ENCODE data around the gene RND2. TPM values are rescaled to one million over a fixed set of nuclear protein-coding genes. Genes with fewer than 3 reads are reported as not detected.
"Not testable (repeated sequence)": the region's sequence is repeated elsewhere in the genome, so short reads cannot be mapped to it uniquely, and the experiment has no call there.

Gene RND2, protein sequence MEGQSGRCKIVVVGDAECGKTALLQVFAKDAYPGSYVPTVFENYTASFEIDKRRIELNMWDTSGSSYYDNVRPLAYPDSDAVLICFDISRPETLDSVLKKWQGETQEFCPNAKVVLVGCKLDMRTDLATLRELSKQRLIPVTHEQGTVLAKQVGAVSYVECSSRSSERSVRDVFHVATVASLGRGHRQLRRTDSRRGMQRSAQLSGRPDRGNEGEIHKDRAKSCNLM
- total RNA-seq (1.6 TPM), polyA plus RNA-seq (1.5 TPM)

DNA sequence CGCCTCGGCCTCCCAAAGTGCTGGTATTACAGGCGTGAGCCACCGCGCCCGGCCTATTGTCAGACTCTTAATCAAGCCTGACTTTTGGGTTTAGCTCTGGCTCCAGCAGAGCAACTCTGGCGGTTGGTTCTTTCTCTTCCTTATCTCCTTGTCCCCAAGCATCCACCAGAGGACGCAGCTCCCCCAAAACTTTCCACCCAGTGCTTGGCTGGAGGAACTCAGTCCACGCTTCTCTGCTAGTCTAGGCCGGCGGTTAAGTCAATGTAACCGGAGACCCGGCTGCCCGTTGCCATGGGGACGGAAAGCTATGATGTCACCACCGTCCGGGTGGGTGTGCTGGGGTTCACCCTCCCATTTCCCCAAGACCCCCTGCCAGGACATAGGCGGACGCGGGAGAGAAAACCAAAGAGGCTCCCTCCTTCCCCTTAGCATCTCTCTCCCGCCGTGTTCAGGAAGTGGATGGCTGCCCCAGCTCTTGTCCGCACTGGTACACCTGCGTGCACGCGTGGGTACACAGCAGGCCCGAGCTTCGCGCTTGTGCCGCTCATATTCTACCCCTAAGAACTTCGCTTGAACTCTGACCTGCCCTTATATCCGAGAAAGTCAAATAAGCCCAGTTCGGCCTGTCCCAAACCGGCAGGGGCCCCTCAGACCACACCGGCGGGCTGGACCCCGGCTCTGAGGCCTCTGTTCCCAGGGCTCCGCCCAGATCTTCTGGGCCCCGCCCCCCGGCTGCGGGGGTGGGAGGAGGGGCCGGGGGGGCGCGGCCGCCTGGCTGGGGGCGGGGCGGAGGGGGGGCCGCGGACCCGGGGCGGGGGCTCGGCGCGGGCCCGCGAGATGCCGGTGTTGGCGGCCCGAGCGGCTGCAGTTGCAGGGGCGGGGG, at the start of gene RND2:
Gene RND2, plus strand, starts transcription at position 825 of the 883 bp plus-strand sequence. CDS start 117 bp downstream, outside the sequence.
- H3K27ac ChIP-seq (ENCODE audit: low read depth), result peak within 1 kb of the TSS; percentile 27
- no peaks in the 10 kb centered on the region for H3K36me3 ChIP-seq (ENCODE audit: insufficient read depth)
- DNase-seq (ENCODE audit: extremely low spot score), result peak; percentile 93
- H3K4me3 ChIP-seq (ENCODE audit: low read depth, low read length), result peak within 1 kb of the TSS; percentile 32
- WGBS, result under 1% methylated on average over 61 of the region's 61 CpGs
- H3K4me1 ChIP-seq (ENCODE audit: insufficient read depth), result peaks cover 1% of the 10 kb centered on the region

DNA sequence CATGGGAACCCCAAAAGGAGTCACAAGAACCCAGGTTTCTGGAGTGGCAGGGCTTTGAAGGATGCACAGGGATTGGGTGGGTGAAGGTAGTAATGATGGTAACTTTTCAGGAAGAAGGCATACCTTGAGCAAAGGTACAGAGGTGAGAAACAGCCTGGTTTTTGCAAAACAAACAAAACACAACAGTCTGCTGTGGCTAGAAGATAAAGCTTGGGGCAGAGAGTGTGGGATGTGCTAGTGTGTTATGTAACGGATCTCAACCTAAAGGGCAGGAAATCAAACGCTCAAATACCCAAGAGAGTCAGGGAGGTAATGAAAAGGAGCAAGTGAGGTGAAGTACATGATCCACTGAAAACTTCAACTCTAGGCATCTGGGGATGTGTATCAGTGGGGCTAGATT, 49.8 kb upstream of the RND2 start:
- no peaks in the 10 kb centered on the region for H3K36me3 ChIP-seq (ENCODE audit: insufficient read depth)
- H3K4me3 ChIP-seq (ENCODE audit: low read depth, low read length), result no peak overlapping the region
- WGBS, result 62% methylated on average over 2 of the region's 2 CpGs
- no peak for DNase-seq (ENCODE audit: extremely low spot score)
- no peaks in the 10 kb centered on the region for H3K4me1 ChIP-seq (ENCODE audit: insufficient read depth)
- H3K27ac ChIP-seq (ENCODE audit: low read depth), result no peak overlapping the region

GRCh38 chr17:42975701-42976100, 49.3 kb upstream of the RND2 start:
- H3K4me3 ChIP-seq (ENCODE audit: low read depth, low read length); H3K27ac ChIP-seq (ENCODE audit: low read depth); DNase-seq (ENCODE audit: extremely low spot score); H3K36me3 ChIP-seq (ENCODE audit: insufficient read depth); H3K4me1 ChIP-seq (ENCODE audit: insufficient read depth): not testable (repeated sequence)
- 85% methylated on average over 16 of the region's 16 CpGs for WGBS

- peak within 1 kb of the TSS; percentile 70 for H3K27ac ChIP-seq (ENCODE audit: low read depth)
- DNase-seq (ENCODE audit: extremely low spot score), result no peak
- H3K4me3 ChIP-seq (ENCODE audit: low read depth, low read length), result peak within 1 kb of the TSS; percentile 92
- H3K4me1 ChIP-seq (ENCODE audit: insufficient read depth), result no peaks in the 10 kb centered on the region
- 32% methylated on average over 21 of the region's 21 CpGs for WGBS
- H3K36me3 ChIP-seq (ENCODE audit: insufficient read depth), result no peaks in the 10 kb centered on the region
Observed at GRCh38 chr17:42979511-42980273, 45.3 kb upstream of the RND2 start, which contains the start of gene PTGES3L. PTGES3L (minus strand) TSS chr17:42980080; CDS start chr17:42980053, 27 bp downstream.

- H3K4me1 ChIP-seq (ENCODE audit: insufficient read depth), result no peaks in the 10 kb centered on the region
- under 1% methylated on average over 39 of the region's 39 CpGs for WGBS
- peak; percentile 66 for DNase-seq (ENCODE audit: extremely low spot score)
- H3K27ac ChIP-seq (ENCODE audit: low read depth), result peak within 1 kb of the TSS; percentile 70
- H3K4me3 ChIP-seq (ENCODE audit: low read depth, low read length), result peak within 1 kb of the TSS; percentile 92
- no peaks in the 10 kb centered on the region for H3K36me3 ChIP-seq (ENCODE audit: insufficient read depth)
Observed at GRCh38 chr17:42980274-42980765, 44.7 kb upstream of the RND2 start, which contains the start of gene RUNDC1. RUNDC1 (plus strand) TSS chr17:42980565; CDS start chr17:42980577, 12 bp downstream.

DNA sequence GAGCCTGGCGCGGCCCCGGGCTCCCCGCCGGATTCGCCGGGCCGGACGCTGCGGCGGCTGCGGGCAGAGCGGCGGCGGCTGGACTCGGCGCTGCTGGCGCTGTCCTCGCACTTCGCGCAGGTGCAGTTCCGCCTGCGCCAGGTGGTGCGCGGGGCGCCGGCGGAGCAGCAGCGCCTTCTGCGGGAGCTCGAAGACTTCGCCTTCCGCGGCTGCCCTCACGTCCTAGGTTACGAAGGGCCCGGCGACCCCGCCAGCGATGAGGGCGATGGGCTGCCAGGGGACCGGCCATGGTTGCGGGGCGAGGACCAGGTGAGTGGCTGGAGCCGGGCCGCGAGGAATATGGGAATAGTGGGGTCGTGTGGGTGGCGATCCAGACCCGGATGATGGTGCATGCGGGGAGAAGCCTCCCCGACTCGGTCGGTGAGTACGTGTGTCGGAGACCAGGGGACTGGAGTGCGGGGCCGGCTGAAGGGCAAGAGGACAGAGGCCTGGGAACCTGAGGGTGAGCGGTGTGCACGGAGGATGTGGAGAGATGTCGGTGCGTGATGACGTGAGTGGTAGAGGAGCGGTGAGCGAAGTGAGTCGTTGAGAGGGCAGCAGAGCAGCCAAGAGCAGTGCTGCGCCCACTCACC, 44.1 kb upstream of the RND2 start:
- no peaks in the 10 kb centered on the region for H3K4me1 ChIP-seq (ENCODE audit: insufficient read depth)
- DNase-seq (ENCODE audit: extremely low spot score), result no peak
- WGBS, result under 1% methylated on average over 67 of the region's 67 CpGs
- peak overlapping the region; percentile 70 for H3K27ac ChIP-seq (ENCODE audit: low read depth)
- peak overlapping the region; percentile 92 for H3K4me3 ChIP-seq (ENCODE audit: low read depth, low read length)
- no peaks in the 10 kb centered on the region for H3K36me3 ChIP-seq (ENCODE audit: insufficient read depth)

GRCh38 chr17:42982266-42982665, 42.8 kb upstream of the RND2 start:
- no peak overlapping the region for H3K4me3 ChIP-seq (ENCODE audit: low read depth, low read length)
- H3K4me1 ChIP-seq (ENCODE audit: insufficient read depth), result no peaks in the 10 kb centered on the region
- DNase-seq (ENCODE audit: extremely low spot score), result no peak
- H3K36me3 ChIP-seq (ENCODE audit: insufficient read depth), result no peaks in the 10 kb centered on the region
- H3K27ac ChIP-seq (ENCODE audit: low read depth), result no peak overlapping the region

GRCh38 chr17:42985225-42985624, 39.8 kb upstream of the RND2 start:
- no peak for DNase-seq (ENCODE audit: extremely low spot score)
- WGBS, result 60% methylated on average over 1 of the region's 1 CpG
- peaks cover 12% of the 10 kb centered on the region for H3K36me3 ChIP-seq (ENCODE audit: insufficient read depth)

GRCh38 chr17:42989141-42989540, 35.9 kb upstream of the RND2 start:
- H3K4me1 ChIP-seq (ENCODE audit: insufficient read depth), result no peaks in the 10 kb centered on the region
- H3K27ac ChIP-seq (ENCODE audit: low read depth), result no peak overlapping the region
- WGBS, result 96% methylated on average over 5 of the region's 5 CpGs
- no peak for DNase-seq (ENCODE audit: extremely low spot score)
- no peak overlapping the region for H3K4me3 ChIP-seq (ENCODE audit: low read depth, low read length)
- peaks cover 12% of the 10 kb centered on the region for H3K36me3 ChIP-seq (ENCODE audit: insufficient read depth)

More at GRCh38 chr17:42985225-42985624, 39.8 kb upstream of the RND2 start:
- H3K4me3 ChIP-seq (ENCODE audit: low read depth, low read length), result no peak overlapping the region
- H3K4me1 ChIP-seq (ENCODE audit: insufficient read depth), result no peaks in the 10 kb centered on the region
- peak overlapping the region; percentile 18 for H3K27ac ChIP-seq (ENCODE audit: low read depth)

GRCh38 chr17:42989726-42990652, 35.0 kb upstream of the RND2 start:
- 87% methylated on average over 6 of the region's 6 CpGs for WGBS
- H3K27ac ChIP-seq (ENCODE audit: low read depth), result no peak overlapping the region

GRCh38 chr17:42991471-42991870, 33.6 kb upstream of the RND2 start:
- Histone ChIP-seq H3K4me3 (ENCODE audit: low read depth, low read length) (no peak overlapping the region), H3K36me3 (ENCODE audit: insufficient read depth) (peaks cover 12% of the 10 kb centered on the region), H3K4me1 (ENCODE audit: insufficient read depth) (no peaks in the 10 kb centered on the region), H3K27ac (ENCODE audit: low read depth) (no peak overlapping the region)
- WGBS, result 92% methylated on average over 6 of the region's 6 CpGs
- no peak for DNase-seq (ENCODE audit: extremely low spot score)

More at GRCh38 chr17:42989726-42990652, 35.0 kb upstream of the RND2 start:
- no peak for DNase-seq (ENCODE audit: extremely low spot score)
- Histone ChIP-seq H3K4me3 (ENCODE audit: low read depth, low read length) (no peak overlapping the region), H3K4me1 (ENCODE audit: insufficient read depth) (no peaks in the 10 kb centered on the region), H3K36me3 (ENCODE audit: insufficient read depth) (peaks cover 12% of the 10 kb centered on the region)

- Histone ChIP-seq H3K4me1 (ENCODE audit: insufficient read depth) (no peaks in the 10 kb centered on the region), H3K27ac (ENCODE audit: low read depth) (no peak overlapping the region), H3K36me3 (ENCODE audit: insufficient read depth) (peaks cover 9% of the 10 kb centered on the region), H3K4me3 (ENCODE audit: low read depth, low read length) (no peak overlapping the region)
- DNase-seq (ENCODE audit: extremely low spot score), result no peak
- WGBS, result 77% methylated on average over 5 of the region's 5 CpGs
Observed at GRCh38 chr17:42992872-42993271, 32.2 kb upstream of the RND2 start.
